ENCODE measurements around the gene TBC1D19. TPM values are rescaled to one million over a fixed set of nuclear protein-coding genes. Genes with fewer than 3 reads are reported as not detected.
"Not testable (repeated sequence)": the region's sequence is repeated elsewhere in the genome, so short reads cannot be mapped to it uniquely, and the experiment has no call there.

The TBC1D19 gene
- total RNA-seq, 1 experiment from 2014 or later, result 12.8 TPM

- TF ChIP-seq, protein P1, sequence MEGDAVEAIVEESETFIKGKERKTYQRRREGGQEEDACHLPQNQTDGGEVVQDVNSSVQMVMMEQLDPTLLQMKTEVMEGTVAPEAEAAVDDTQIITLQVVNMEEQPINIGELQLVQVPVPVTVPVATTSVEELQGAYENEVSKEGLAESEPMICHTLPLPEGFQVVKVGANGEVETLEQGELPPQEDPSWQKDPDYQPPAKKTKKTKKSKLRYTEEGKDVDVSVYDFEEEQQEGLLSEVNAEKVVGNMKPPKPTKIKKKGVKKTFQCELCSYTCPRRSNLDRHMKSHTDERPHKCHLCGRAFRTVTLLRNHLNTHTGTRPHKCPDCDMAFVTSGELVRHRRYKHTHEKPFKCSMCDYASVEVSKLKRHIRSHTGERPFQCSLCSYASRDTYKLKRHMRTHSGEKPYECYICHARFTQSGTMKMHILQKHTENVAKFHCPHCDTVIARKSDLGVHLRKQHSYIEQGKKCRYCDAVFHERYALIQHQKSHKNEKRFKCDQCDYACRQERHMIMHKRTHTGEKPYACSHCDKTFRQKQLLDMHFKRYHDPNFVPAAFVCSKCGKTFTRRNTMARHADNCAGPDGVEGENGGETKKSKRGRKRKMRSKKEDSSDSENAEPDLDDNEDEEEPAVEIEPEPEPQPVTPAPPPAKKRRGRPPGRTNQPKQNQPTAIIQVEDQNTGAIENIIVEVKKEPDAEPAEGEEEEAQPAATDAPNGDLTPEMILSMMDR (conservative IDR thresholded peaks at IDR 0.05), result no peak
- TF ChIP-seq EZH2 (IDR thresholded peaks at IDR 0.05; ENCODE audit: low read depth), result no peak
- Histone ChIP-seq H3K27me3 (ENCODE audit: insufficient read depth, low read depth) (no peaks in the 10 kb centered on the region), H3K36me3 (ENCODE audit: low read depth) (no peaks in the 10 kb centered on the region), H3K9me3 (ENCODE audit: insufficient read depth, low read depth) (no peaks in the 10 kb centered on the region), H3K79me2 (ENCODE audit: low read depth) (no peaks in the 10 kb centered on the region), H3K4me1 (replicated peaks; ENCODE audit: insufficient read depth) (no peaks in the 10 kb centered on the region), H3K27ac (no peak overlapping the region), H3K4me3 (no peak overlapping the region), H2AFZ (no peak overlapping the region), H3K4me2 (no peak overlapping the region), H4K20me1 (ENCODE audit: insufficient read depth) (no peaks in the 10 kb centered on the region), H3F3A (ENCODE audit: insufficient read depth, low read depth) (no peaks in the 10 kb centered on the region), H3K9me2 (ENCODE audit: insufficient read depth) (no peaks in the 10 kb centered on the region)
- POLR2A ChIA-PET (ENCODE audit: unreplicated experiment), result no interaction called here
- intact Hi-C loops (cut with micrococcal nuclease; ENCODE audit: unreplicated experiment), result no loop called here
- CTCF ChIA-PET, result no interaction called here
- DNase-seq, result no peak
- no TSS peak for BruUV-seq (replicated peaks)
Observed at GRCh38 chr4:26621366-26621765, 37.5 kb downstream of the TBC1D19 start.

DNA sequence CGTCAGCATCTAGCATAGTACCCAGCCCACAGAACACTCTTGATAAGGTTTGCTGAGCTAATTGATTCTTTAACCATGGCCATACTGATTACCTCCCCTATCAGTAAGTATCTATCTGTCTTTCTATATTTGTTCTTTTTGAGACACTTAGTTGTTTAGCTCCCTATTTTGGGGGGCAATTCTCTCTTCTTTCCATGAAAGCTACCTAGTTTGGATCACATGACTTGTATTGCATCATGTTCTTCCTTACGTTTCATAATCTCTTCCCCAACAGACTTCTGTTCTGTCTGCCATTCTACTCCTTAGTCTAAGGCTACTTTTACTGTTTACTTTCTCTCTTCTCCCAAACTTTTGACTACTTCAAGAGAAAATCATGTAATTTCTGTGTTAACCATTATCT lies 39.0 kb downstream of the TBC1D19 start:
- no peaks in the 10 kb centered on the region for H3K9me3 ChIP-seq (ENCODE audit: insufficient read depth, low read depth)
- POLR2A ChIA-PET (ENCODE audit: unreplicated experiment), result no interaction called here
- CTCF ChIA-PET, result no interaction called here
- H3K79me2 ChIP-seq (ENCODE audit: low read depth), result no peaks in the 10 kb centered on the region
- no peaks in the 10 kb centered on the region for H3K36me3 ChIP-seq (ENCODE audit: low read depth)
- no peak for DNase-seq
- no peaks in the 10 kb centered on the region for H3K4me1 ChIP-seq (replicated peaks; ENCODE audit: insufficient read depth)
- no peak overlapping the region for H3K4me2 ChIP-seq
- no peak for TF ChIP-seq EZH2 (IDR thresholded peaks at IDR 0.05; ENCODE audit: low read depth)
- TF ChIP-seq, protein P1 (conservative IDR thresholded peaks at IDR 0.05), result no peak
- no peaks in the 10 kb centered on the region for H4K20me1 ChIP-seq (ENCODE audit: insufficient read depth)
- H3K9me2 ChIP-seq (ENCODE audit: insufficient read depth), result no peaks in the 10 kb centered on the region
- H2AFZ ChIP-seq, result no peak overlapping the region
- H3F3A ChIP-seq (ENCODE audit: insufficient read depth, low read depth), result no peaks in the 10 kb centered on the region
- BruUV-seq (replicated peaks), result no TSS peak
- H3K4me3 ChIP-seq, result no peak overlapping the region
- no peaks in the 10 kb centered on the region for H3K27me3 ChIP-seq (ENCODE audit: insufficient read depth, low read depth)
- H3K27ac ChIP-seq, result no peak overlapping the region
- intact Hi-C loops (cut with micrococcal nuclease; ENCODE audit: unreplicated experiment), result no loop called here

DNA sequence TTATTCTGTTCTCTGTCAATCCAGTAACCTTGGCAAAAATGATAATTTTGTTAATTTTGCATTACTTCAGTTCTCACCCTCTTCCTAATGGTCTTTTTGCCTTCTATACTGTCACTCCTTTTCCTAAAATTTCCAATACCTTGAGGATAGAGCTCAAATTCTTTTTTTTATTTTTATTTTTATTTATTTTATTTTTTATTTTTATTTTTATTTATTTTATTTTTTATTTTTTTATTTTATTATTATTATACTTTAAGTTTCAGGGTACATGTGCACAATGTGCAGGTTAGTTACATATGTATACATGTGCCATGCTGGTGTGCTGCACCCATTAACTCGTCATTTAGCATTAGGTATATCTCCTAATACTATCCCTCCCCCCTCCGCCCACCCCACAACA lies 42.8 kb downstream of the TBC1D19 start:
- H3K27ac ChIP-seq; DNase-seq; H3K79me2 ChIP-seq (ENCODE audit: low read depth); H3K27me3 ChIP-seq (ENCODE audit: insufficient read depth, low read depth); intact Hi-C loops (cut with micrococcal nuclease; ENCODE audit: unreplicated experiment); H3K36me3 ChIP-seq (ENCODE audit: low read depth); BruUV-seq (replicated peaks); POLR2A ChIA-PET (ENCODE audit: unreplicated experiment); H3K4me1 ChIP-seq (replicated peaks; ENCODE audit: insufficient read depth); H3K9me2 ChIP-seq (ENCODE audit: insufficient read depth); H3K4me3 ChIP-seq; H3K4me2 ChIP-seq; CTCF ChIA-PET; H3K9me3 ChIP-seq (ENCODE audit: insufficient read depth, low read depth); H3F3A ChIP-seq (ENCODE audit: insufficient read depth, low read depth); H2AFZ ChIP-seq; H4K20me1 ChIP-seq (ENCODE audit: insufficient read depth): not testable (repeated sequence)

DNA sequence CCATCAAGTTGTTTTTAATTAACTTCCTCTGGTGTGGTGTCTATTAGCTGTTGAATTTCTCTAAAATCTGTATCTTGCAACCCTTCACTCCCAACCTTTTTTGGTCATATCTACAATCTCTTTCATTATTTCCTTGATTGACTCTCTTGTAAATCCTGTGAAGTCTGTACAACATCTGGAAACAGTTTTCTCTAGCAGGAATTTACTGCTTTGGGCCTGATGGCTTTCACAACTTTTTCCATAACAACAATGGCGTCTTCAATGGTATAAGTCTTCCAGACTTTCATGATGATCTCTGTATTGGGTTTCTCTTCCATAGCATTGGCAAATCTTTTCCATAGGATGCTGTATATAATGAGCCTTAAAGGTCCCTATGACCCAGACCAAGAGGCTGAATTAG lies 49.0 kb downstream of the TBC1D19 start:
- POLR2A ChIA-PET (ENCODE audit: unreplicated experiment), result no interaction called here
- intact Hi-C loops (cut with micrococcal nuclease; ENCODE audit: unreplicated experiment), result no loop called here

More for the DNA sequence above, 49.0 kb downstream of the TBC1D19 start:
- Histone ChIP-seq H3K9me3 (ENCODE audit: insufficient read depth, low read depth) (no peaks in the 10 kb centered on the region), H3K4me1 (replicated peaks; ENCODE audit: insufficient read depth) (no peaks in the 10 kb centered on the region), H3K36me3 (ENCODE audit: low read depth) (no peaks in the 10 kb centered on the region), H3K27ac (no peak overlapping the region), H3K9me2 (ENCODE audit: insufficient read depth) (no peaks in the 10 kb centered on the region), H3K79me2 (ENCODE audit: low read depth) (no peaks in the 10 kb centered on the region), H2AFZ (no peak overlapping the region), H3K27me3 (ENCODE audit: insufficient read depth, low read depth) (no peaks in the 10 kb centered on the region), H4K20me1 (ENCODE audit: insufficient read depth) (no peaks in the 10 kb centered on the region), H3K4me3 (no peak overlapping the region), H3F3A (ENCODE audit: insufficient read depth, low read depth) (no peaks in the 10 kb centered on the region), H3K4me2 (no peak overlapping the region)
- no peak for DNase-seq
- TF ChIP-seq, protein P1 (conservative IDR thresholded peaks at IDR 0.05), result no peak
- no peak for TF ChIP-seq EZH2 (IDR thresholded peaks at IDR 0.05; ENCODE audit: low read depth)
- CTCF ChIA-PET, result interaction anchor here (0.5 kb wide), 1 partner anchor 1974 kb away, joined by 3 read pairs; no protein-coding TSS in a partner anchor
- BruUV-seq (replicated peaks), result no TSS peak
